Hepatocyte (in vitro differentiated cells): Measurements from ENCODE around the gene TYW3.

Experiments used
- CTCF ChIP-seq: fragments of 200-600 bp; sonication (generic); IDR thresholded peaks from 2 replicates; pipeline ENCODE4 v1.5.1; 2016; ENCODE audit warnings: antibody characterized with exemption, mild to moderate bottlenecking; ENCODE audit not compliant: poor library complexity
- EZH2 ChIP-seq: fragments of 200-600 bp; sonication (generic); IDR thresholded peaks from 2 replicates; pipeline ENCODE4 v1.6.1; 2016; ENCODE audit warnings: antibody characterized with exemption, mild to moderate bottlenecking, borderline replicate concordance
- EZH2phosphoT487 ChIP-seq: fragments of 200-600 bp; sonication (generic); IDR thresholded peaks from one replicate; pipeline ENCODE4 v1.6.1; 2018; ENCODE audit warnings: antibody characterized with exemption, mild to moderate bottlenecking, low read depth, moderate library complexity; ENCODE audit not compliant: unreplicated experiment, severe bottlenecking

GRCh38 chr1:74811436-74812179 is 78.7 kb downstream of the TYW3 start:
- no peak for TF ChIP-seq CTCF
- TF ChIP-seq EZH2, result no peak
- TF ChIP-seq EZH2phosphoT487, result no peak
